ENCODE measurements around the gene CDH23. TPM values are rescaled to one million over a fixed set of nuclear protein-coding genes. Genes with fewer than 3 reads are reported as not detected.

Gene CDH23
- total RNA-seq, 1 donor from 2014 or later: 5.1 TPM

GRCh38 chr10:71369602-71370001 is 27.1 kb upstream of the CDH23 start:
- DNase-seq (ENCODE audit: low spot score): no peak

- no peak for DNase-seq (ENCODE audit: low spot score)
Measured at GRCh38 chr10:71370031-71370430, 26.7 kb upstream of the CDH23 start.

GRCh38 chr10:71371750-71372166 is 25.0 kb upstream of the CDH23 start:
- DNase-seq (ENCODE audit: low spot score): no peak

- no peak for DNase-seq (ENCODE audit: low spot score)
Measured at GRCh38 chr10:71372882-71373495, 23.7 kb upstream of the CDH23 start.

GRCh38 chr10:71374481-71375233 is 22.1 kb upstream of the CDH23 start:
- DNase-seq (ENCODE audit: low spot score): no peak

- no peak for DNase-seq (ENCODE audit: low spot score)
Measured at GRCh38 chr10:71375952-71376351, 20.8 kb upstream of the CDH23 start.

GRCh38 chr10:71378336-71379117 is 18.2 kb upstream of the CDH23 start:
- DNase-seq (ENCODE audit: low spot score): no peak

GRCh38 chr10:71379118-71379766 is 17.5 kb upstream of the CDH23 start:
- no peak for DNase-seq (ENCODE audit: low spot score)

- no peak for DNase-seq (ENCODE audit: low spot score)
Measured at GRCh38 chr10:71380841-71381240, 15.9 kb upstream of the CDH23 start.

GRCh38 chr10:71381611-71382010 is 15.1 kb upstream of the CDH23 start:
- no peak for DNase-seq (ENCODE audit: low spot score)

- no peak for DNase-seq (ENCODE audit: low spot score)
Measured at GRCh38 chr10:71382028-71382427, 14.7 kb upstream of the CDH23 start.

GRCh38 chr10:71382757-71383156 is 14.0 kb upstream of the CDH23 start:
- DNase-seq (ENCODE audit: low spot score): no peak

- DNase-seq (ENCODE audit: low spot score): peak; percentile 69
Measured at GRCh38 chr10:71383972-71384687, 12.6 kb upstream of the CDH23 start.

- no peak for DNase-seq (ENCODE audit: low spot score)
Measured at GRCh38 chr10:71388171-71388570, 8.5 kb upstream of the CDH23 start.

GRCh38 chr10:71388583-71389310 is 8.0 kb upstream of the CDH23 start:
- no peak for DNase-seq (ENCODE audit: low spot score)

GRCh38 chr10:71389768-71390460 is 6.8 kb upstream of the CDH23 start:
- no peak for DNase-seq (ENCODE audit: low spot score)

- DNase-seq (ENCODE audit: low spot score): no peak
Measured at GRCh38 chr10:71390461-71390835, 6.3 kb upstream of the CDH23 start.

GRCh38 chr10:71390921-71391690 is 5.6 kb upstream of the CDH23 start:
- no peak for DNase-seq (ENCODE audit: low spot score)

GRCh38 chr10:71391701-71392100 is 5.0 kb upstream of the CDH23 start:
- DNase-seq (ENCODE audit: low spot score): no peak

GRCh38 chr10:71392292-71392691 is 4.4 kb upstream of the CDH23 start:
- DNase-seq (ENCODE audit: low spot score): no peak

All from mucosa of gallbladder (tissue), 1 donor.